Nephron (organoid): ENCODE data around the gene FOXA2.

Experiments
- H3K27ac Mint-ChIP-seq, 3 experiments: 2 replicates each; pipeline ENCODE4 v1.8.0; 2020; ENCODE audit warnings: mixed read lengths in 3 of 3, mild to moderate bottlenecking in 2 of 3, moderate library complexity in 1 of 3
- H3K27me3 Mint-ChIP-seq: 2 replicates; pipeline ENCODE4 v1.8.0; 2021; ENCODE audit warnings: low read depth, mild to moderate bottlenecking, moderate library complexity, mixed read lengths
- H3K36me3 Mint-ChIP-seq: 2 replicates; pipeline ENCODE4 v1.8.0; 2020; ENCODE audit warnings: low read depth, mixed read lengths
- H3K4me1 Mint-ChIP-seq: 2 replicates; pipeline ENCODE4 v1.8.0; 2020; ENCODE audit warnings: mixed read lengths
- H3K4me3 Mint-ChIP-seq, 3 experiments: 2 replicates each; pipeline ENCODE4 v1.8.0; 2020; ENCODE audit warnings: mild to moderate bottlenecking in 3 of 3, mixed read lengths in 3 of 3, moderate library complexity in 2 of 3
- H3K9me3 Mint-ChIP-seq: 2 replicates; pipeline ENCODE4 v1.8.0; 2020; ENCODE audit warnings: mixed read lengths
- CTCF ChIP-seq, 3 experiments: fragments of 200-600 bp; sonication (generic); IDR thresholded peaks; one replicate each; pipeline ENCODE4 v1.5.0; 2021; ENCODE audit warnings: antibody characterized with exemption in 3 of 3; ENCODE audit not compliant: unreplicated experiment in 3 of 3

FOXA2 gene

GRCh38 chr20:22533823-22534751 is 50.3 kb downstream of the FOXA2 start:
- no peak for TF ChIP-seq CTCF (IDR thresholded peaks at IDR 0.05; ENCODE audit: unreplicated experiment in 3 of 3)
- Mint-ChIP-seq H3K27me3 (peaks cover 26% of the 10 kb centered on the region), H3K4me3 (no peak overlapping the region), H3K27ac (no peak overlapping the region), H3K4me1 (no peaks in the 10 kb centered on the region), H3K9me3 (peaks cover 4% of the 10 kb centered on the region), H3K36me3 (no peaks in the 10 kb centered on the region)

GRCh38 chr20:22532598-22532997 is 51.8 kb downstream of the FOXA2 start:
- no peak overlapping the region for H3K27ac Mint-ChIP-seq
- no peaks in the 10 kb centered on the region for H3K36me3 Mint-ChIP-seq
- TF ChIP-seq CTCF (IDR thresholded peaks at IDR 0.05; ENCODE audit: unreplicated experiment in 3 of 3): no peak
- H3K9me3 Mint-ChIP-seq: no peaks in the 10 kb centered on the region
- H3K4me1 Mint-ChIP-seq: no peaks in the 10 kb centered on the region
- H3K4me3 Mint-ChIP-seq: no peak overlapping the region
- peaks cover 18% of the 10 kb centered on the region for H3K27me3 Mint-ChIP-seq

GRCh38 chr20:22531756-22532155 is 52.6 kb downstream of the FOXA2 start:
- Mint-ChIP-seq H3K4me1 (no peaks in the 10 kb centered on the region), H3K9me3 (no peaks in the 10 kb centered on the region), H3K4me3 (no peak overlapping the region), H3K27me3 (peaks cover 18% of the 10 kb centered on the region), H3K36me3 (no peaks in the 10 kb centered on the region), H3K27ac (no peak overlapping the region)
- TF ChIP-seq CTCF (IDR thresholded peaks at IDR 0.05; ENCODE audit: unreplicated experiment in 3 of 3): no peak

GRCh38 chr20:22531056-22531615 is 53.2 kb downstream of the FOXA2 start:
- peaks cover 18% of the 10 kb centered on the region for H3K27me3 Mint-ChIP-seq
- H3K4me3 Mint-ChIP-seq: no peak overlapping the region
- no peak overlapping the region for H3K27ac Mint-ChIP-seq
- no peak for TF ChIP-seq CTCF (IDR thresholded peaks at IDR 0.05; ENCODE audit: unreplicated experiment in 3 of 3)
- no peaks in the 10 kb centered on the region for H3K36me3 Mint-ChIP-seq
- no peaks in the 10 kb centered on the region for H3K9me3 Mint-ChIP-seq
- no peaks in the 10 kb centered on the region for H3K4me1 Mint-ChIP-seq
